Endothelial cell of umbilical vein (primary cell): ENCODE results near the gene VWA8. TPM values are rescaled to one million over a fixed set of nuclear protein-coding genes. Genes with fewer than 3 reads are reported as not detected.

Source experiments
- BruUV-seq: library from RNA; stranded (reverse); fragments of 400-500 nt; replicated peaks from 2 replicates; lab custom pipeline; 2021; lab: Mats Ljungman, UMichigan
- CTCF ChIA-PET: fragments of 300-600, 350-600 bp; sonication (Branson Sonifier 250); formaldehyde crosslinking; loops from one replicate; lab custom pipeline; 2021; ENCODE audit warnings: antibody characterized with exemption, inconsistent platforms; lab: Charles Lee
- POLR2A ChIA-PET: fragments of 300-600, 350-600 bp; sonication (Branson Sonifier 250); formaldehyde crosslinking; loops from one replicate; lab custom pipeline; 2021; ENCODE audit warnings: antibody characterized with exemption, inconsistent platforms; lab: Charles Lee
- DNase-seq: peaks from one replicate; pipeline ENCODE4 v3.0.0-alpha.2; 2011; ENCODE audit warnings: low read depth, low spot score
- FAIRE-seq: peaks from 2 replicates; lab custom pipeline; 2011; peaks lifted over from hg19 to GRCh38; lab: Jason Lieb, UNC
- H2AFZ ChIP-seq: 2 replicates; pipeline ENCODE4 v1.6.0; 2012; ENCODE audit warnings: low read depth, low read length, control low read depth, inconsistent platforms
- H3K27ac ChIP-seq: 2 replicates; pipeline ENCODE4 v1.5.1; 2011; ENCODE audit warnings: low read depth, mild to moderate bottlenecking, control low read depth, low read length, moderate library complexity; ENCODE audit not compliant: insufficient read depth
- H3K27me3 ChIP-seq, 2 experiments: 2 replicates each; pipeline versions ENCODE4 v1.6.0 to v1.6.1; 2011; ENCODE audit warnings: low read length in 2 of 2, mixed read lengths in 1 of 2; ENCODE audit not compliant: control insufficient read depth in 2 of 2, insufficient read depth in 2 of 2
- H3K36me3 ChIP-seq, 2 experiments: 2 replicates in 1 of 2; 3 replicates in 1 of 2; pipeline ENCODE4 v1.5.1; 2011; ENCODE audit warnings: low read length in 2 of 2, mild to moderate bottlenecking in 1 of 2, moderate library complexity in 1 of 2; ENCODE audit not compliant: control insufficient read depth in 2 of 2, insufficient read depth in 2 of 2; ENCODE audit errors: extremely low read depth in 1 of 2
- H3K4me1 ChIP-seq: 3 replicates; pipeline ENCODE4 v1.5.1; 2011; ENCODE audit warnings: mild to moderate bottlenecking, low read length; ENCODE audit not compliant: control insufficient read depth, insufficient read depth; ENCODE audit errors: extremely low read depth
- H3K4me2 ChIP-seq: 2 replicates; pipeline ENCODE4 v1.6.1; 2011; ENCODE audit warnings: low read length, control low read depth, mixed read lengths; ENCODE audit not compliant: insufficient read depth
- H3K4me3 ChIP-seq, 3 experiments: fragments of 200-600 bp in 1 of 3; sonication (generic), shearing (Covaris generic) in 1 of 3; replicated peaks in 1 of 3; 2 replicates each; pipeline ENCODE4 v1.5.1; 2011 to 2016; ENCODE audit warnings: control low read depth in 3 of 3, low read length in 3 of 3, mild to moderate bottlenecking in 2 of 3, inconsistent platforms in 1 of 3, low read depth in 1 of 3, moderate library complexity in 1 of 3; ENCODE audit not compliant: insufficient read depth in 1 of 3
- H3K79me2 ChIP-seq: 2 replicates; pipeline ENCODE4 v1.6.0; 2012; ENCODE audit warnings: low read length, inconsistent platforms; ENCODE audit not compliant: control insufficient read depth, insufficient read depth
- H3K9ac ChIP-seq: replicated peaks from 2 replicates; pipeline ENCODE3; 2011; ENCODE audit warnings: low read length, control low read depth; ENCODE audit not compliant: insufficient read depth; ENCODE audit errors: extremely low read depth
- H3K9me1 ChIP-seq: replicated peaks from 3 replicates; pipeline ENCODE4 v1.6.0; 2011; ENCODE audit warnings: mild to moderate bottlenecking, low read length; ENCODE audit not compliant: control insufficient read depth, insufficient read depth; ENCODE audit errors: extremely low read depth
- H3K9me3 ChIP-seq: replicated peaks from 2 replicates; pipeline ENCODE4 v1.5.1; 2012; ENCODE audit warnings: low read length, inconsistent platforms; ENCODE audit not compliant: control insufficient read depth, insufficient read depth
- H4K20me1 ChIP-seq: replicated peaks from 2 replicates; pipeline ENCODE3; 2011; ENCODE audit warnings: mild to moderate bottlenecking, low read length; ENCODE audit not compliant: control insufficient read depth, insufficient read depth; ENCODE audit errors: extremely low read depth
- CTCF ChIP-seq, 2 donors: IDR thresholded peaks; 1 replicate in 1 of 2; 2 replicates in 1 of 2; pipeline ENCODE4 v1.5.1; 2011; ENCODE audit warnings: low read length in 2 of 2, mild to moderate bottlenecking in 2 of 2, moderate library complexity in 2 of 2, control low read depth in 1 of 2, inconsistent platforms in 1 of 2, low read depth in 1 of 2; ENCODE audit not compliant: insufficient read depth in 1 of 2; ENCODE audit errors: extremely low read depth in 1 of 2
- EZH2 ChIP-seq: IDR thresholded peaks from 2 replicates; pipeline ENCODE4 v1.6.1; 2012; ENCODE audit warnings: borderline replicate concordance, low read depth, mild to moderate bottlenecking, moderate library complexity, low read length, inconsistent platforms; ENCODE audit not compliant: severe bottlenecking
- FOS ChIP-seq: IDR thresholded peaks from 2 replicates; pipeline ENCODE4 v1.6.1; 2011; ENCODE audit warnings: mild to moderate bottlenecking, low read length, moderate library complexity, borderline replicate concordance; ENCODE audit not compliant: insufficient read depth
- GATA2 ChIP-seq: IDR thresholded peaks from 2 replicates; pipeline ENCODE4 v1.7.0; 2011; ENCODE audit warnings: low read depth, mild to moderate bottlenecking, moderate library complexity, mixed read lengths, low read length; ENCODE audit not compliant: insufficient read length, insufficient read depth
- JUN ChIP-seq: IDR thresholded peaks from 2 replicates; pipeline ENCODE4 v1.6.1; 2011; ENCODE audit warnings: borderline replicate concordance, low read depth; ENCODE audit not compliant: insufficient read length, insufficient read depth
- MAX ChIP-seq: IDR thresholded peaks from 2 replicates; pipeline ENCODE4 v1.6.1; 2011; ENCODE audit not compliant: insufficient read depth, insufficient read length
- MYC ChIP-seq: IDR thresholded peaks from one replicate; pipeline ENCODE4 v1.6.1; 2011; ENCODE audit warnings: mild to moderate bottlenecking, low read depth, low read length
- POLR2A ChIP-seq: IDR thresholded peaks from 2 replicates; pipeline ENCODE4 v1.6.1; 2012; ENCODE audit warnings: low read depth, mild to moderate bottlenecking, control low read depth, low read length
- POLR2AphosphoS5 ChIP-seq: IDR thresholded peaks from 2 replicates; pipeline ENCODE4 v1.6.1; 2012; ENCODE audit warnings: low read depth, mild to moderate bottlenecking, control low read depth, low read length, moderate library complexity; ENCODE audit not compliant: insufficient read depth
- dilution Hi-C: fragments of 300-500 bp; cut with MboI; formaldehyde crosslinking; loops from one replicate; pipeline ENCODE4 v1.15.0; 2019; ENCODE audit warnings: low sequenced_read_pairs; ENCODE audit not compliant: extremely low pct_ligation_motif_present
- intact Hi-C: fragments of 100-400 bp; cut with micrococcal nuclease; formaldehyde crosslinking; loops from one replicate; pipeline ENCODE4 v1.10.0; 2022
- polyA plus RNA-seq, 4 experiments: library from polyadenylated mRNA; depleted of rRNA in 3 of 4; stranded (reverse) in 3 of 4; unstranded in 1 of 4; fragments of >200 nt; gene quantifications; 2 replicates each; pipeline versions ENCODE4 v1.2.1 to v1.2.3, GENCODE V29; 2011 to 2012; ENCODE audit warnings: missing spikeins in 1 of 4
- total RNA-seq: library from RNA; stranded (reverse); gene quantifications from 2 replicates; pipeline ENCODE4 v1.2.3, GENCODE V29; 2021

VWA8 gene
- total and polyA plus RNA-seq, 2 donors (not counting 3 experiments of a cell fraction or from before 2014, with no cell fraction given), result 2.9 to 11.3 TPM

GRCh38 chr13:41988244-41988643 is 27.3 kb upstream of the VWA8 start:
- Histone ChIP-seq H3K9me1 (no peaks in the 10 kb centered on the region), H3K9me3 (no peaks in the 10 kb centered on the region), H3K4me3 (no peak overlapping the region), H3K27me3 (peaks cover 0 to 4% of the 10 kb centered on the region in 2 experiments), H3K9ac (no peak overlapping the region), H3K27ac (no peak overlapping the region), H3K4me2 (no peak overlapping the region), H2AFZ (no peak overlapping the region), H3K79me2 (no peaks in the 10 kb centered on the region), H3K4me1 (no peaks in the 10 kb centered on the region), H3K36me3 (no peaks in the 10 kb centered on the region), H4K20me1 (no peaks in the 10 kb centered on the region)
- no peak for DNase-seq
- ChIA-PET CTCF (no interaction called here), POLR2A (no interaction called here)
- dilution Hi-C loops, result no loop called here
- no peak for FAIRE-seq
- TF ChIP-seq EZH2 (no peak), MAX (no peak), MYC (no peak), GATA2 (no peak), POLR2A (no peak), CTCF (IDR thresholded peaks at IDR 0.05; ENCODE audit: extremely low read depth in 1 of 2, insufficient read depth in 1 of 2, low read depth in 1 of 2, low read length in 2 of 2) (no peak), POLR2AphosphoS5 (no peak), JUN (no peak), FOS (no peak)
- no TSS peak for BruUV-seq
- intact Hi-C loops, result no loop called here
